ENCODE results near the gene CERS3. TPM values are rescaled to one million over a fixed set of nuclear protein-coding genes. Genes with fewer than 3 reads are reported as not detected.

CERS3 gene
- total RNA-seq (1 to 10 TPM; 1.3 to 1.8 TPM), total RNA-seq (0 to 4.9 (median 0.69) reads per million in 172 experiments)
- polyA plus RNA-seq (2013, experiment 1 of 2) = 1.0 TPM
- polyA plus RNA-seq (2013, experiment 2 of 2) = 0.60 TPM

DNA sequence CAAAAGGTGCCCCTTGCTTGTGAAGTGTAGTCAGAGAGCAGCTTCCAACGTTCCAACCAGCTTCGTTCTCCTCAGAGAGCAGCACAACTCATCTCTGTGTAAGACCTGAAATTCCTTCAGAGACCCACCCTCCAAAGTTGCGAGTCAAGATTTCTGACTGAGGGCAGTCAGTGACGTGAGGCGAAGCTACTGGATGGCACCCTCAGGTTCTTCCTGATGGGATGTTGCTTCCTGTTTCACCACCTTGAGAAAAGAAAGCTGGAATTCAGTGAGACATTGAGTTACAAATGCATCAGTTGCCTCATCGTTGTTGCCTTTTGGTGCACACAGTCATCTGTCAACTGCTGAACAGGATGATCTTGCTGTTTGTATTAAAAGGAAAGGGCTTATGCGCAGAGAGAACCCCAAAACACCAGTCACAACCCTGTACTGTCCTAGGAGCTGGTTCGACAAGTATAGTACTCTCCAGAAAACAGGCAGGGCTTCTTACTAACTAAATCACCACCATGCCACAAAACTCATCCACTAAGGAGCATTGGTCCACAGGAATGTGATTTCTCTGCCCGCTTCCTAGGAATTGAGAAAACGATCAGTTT, at the start of gene CERS3:
Gene CERS3 (minus strand): TSS at position 118 of the 596 bp plus-strand sequence. CDS start 27,101 bp downstream, outside the sequence.
- POLR2A ChIA-PET = no interaction called here
- no peaks in the 10 kb centered on the region for H3K27me3 ChIP-seq (ENCODE audit: control insufficient read depth in 1 of 2, insufficient read depth in 2 of 2, low read length in 2 of 2)
- Mint-ChIP-seq H3K36me3 (ENCODE audit: low read depth) (peaks cover 7% of the 10 kb centered on the region), H3K9me3 (no peaks in the 10 kb centered on the region), H3K27me3 (no peaks in the 10 kb centered on the region), H3K4me3 (no peak within 1 kb of the TSS), H3K4me1 (ENCODE audit: low read depth) (peaks cover 11% of the 10 kb centered on the region), H3K27ac (peak within 1 kb of the TSS; percentile 0)
- ATAC-seq (ENCODE audit: poor library complexity) (no peak), DNase-seq (no peak)
- H3K36me3 ChIP-seq (ENCODE audit: insufficient read depth, low read length) = no peaks in the 10 kb centered on the region
- CTCF ChIA-PET = no interaction called here
- H3K4me3 ChIP-seq (ENCODE audit: low read length) = no peak within 1 kb of the TSS
- no peaks in the 10 kb centered on the region for H3K9me3 ChIP-seq (ENCODE audit: control insufficient read depth in 1 of 2, insufficient read depth in 1 of 2, low read length in 2 of 2)
- no peaks in the 10 kb centered on the region for H3K4me1 ChIP-seq (ENCODE audit: insufficient read depth, low read length)
- intact Hi-C loops (cut with DNase I, micrococcal nuclease) = no loop called here
- no peak within 1 kb of the TSS for H3K27ac ChIP-seq (ENCODE audit: low read depth in 1 of 2, low read length in 2 of 2)
- TF ChIP-seq, protein P1, sequence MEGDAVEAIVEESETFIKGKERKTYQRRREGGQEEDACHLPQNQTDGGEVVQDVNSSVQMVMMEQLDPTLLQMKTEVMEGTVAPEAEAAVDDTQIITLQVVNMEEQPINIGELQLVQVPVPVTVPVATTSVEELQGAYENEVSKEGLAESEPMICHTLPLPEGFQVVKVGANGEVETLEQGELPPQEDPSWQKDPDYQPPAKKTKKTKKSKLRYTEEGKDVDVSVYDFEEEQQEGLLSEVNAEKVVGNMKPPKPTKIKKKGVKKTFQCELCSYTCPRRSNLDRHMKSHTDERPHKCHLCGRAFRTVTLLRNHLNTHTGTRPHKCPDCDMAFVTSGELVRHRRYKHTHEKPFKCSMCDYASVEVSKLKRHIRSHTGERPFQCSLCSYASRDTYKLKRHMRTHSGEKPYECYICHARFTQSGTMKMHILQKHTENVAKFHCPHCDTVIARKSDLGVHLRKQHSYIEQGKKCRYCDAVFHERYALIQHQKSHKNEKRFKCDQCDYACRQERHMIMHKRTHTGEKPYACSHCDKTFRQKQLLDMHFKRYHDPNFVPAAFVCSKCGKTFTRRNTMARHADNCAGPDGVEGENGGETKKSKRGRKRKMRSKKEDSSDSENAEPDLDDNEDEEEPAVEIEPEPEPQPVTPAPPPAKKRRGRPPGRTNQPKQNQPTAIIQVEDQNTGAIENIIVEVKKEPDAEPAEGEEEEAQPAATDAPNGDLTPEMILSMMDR (IDR thresholded peaks at IDR 0.05) = no peak

DNA sequence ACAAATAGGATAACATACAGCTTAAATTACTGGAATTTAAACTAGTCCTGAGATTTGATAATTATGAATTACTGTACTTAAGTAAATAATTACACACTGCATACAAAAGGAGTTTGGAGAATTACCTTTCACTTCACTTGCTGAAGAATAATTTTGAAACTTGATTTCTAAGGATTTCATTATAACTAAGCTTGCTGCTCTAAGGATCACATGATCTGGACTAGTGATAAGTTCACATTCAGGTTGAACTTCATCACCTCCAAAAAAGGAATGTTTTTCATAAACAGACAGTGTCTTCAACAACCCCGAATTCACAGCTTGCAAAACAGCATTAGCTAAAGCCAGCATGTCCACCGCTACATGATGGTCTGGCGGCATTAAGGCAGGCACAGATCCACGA, 44.8 kb upstream of the CERS3 start:
- H3K36me3 Mint-ChIP-seq (ENCODE audit: low read depth) = peaks cover 86% of the 10 kb centered on the region
- no peak overlapping the region for H3K27ac ChIP-seq (ENCODE audit: low read depth in 1 of 2, low read length in 2 of 2)
- no peaks in the 10 kb centered on the region for H3K27me3 ChIP-seq (ENCODE audit: control insufficient read depth in 1 of 2, insufficient read depth in 2 of 2, low read length in 2 of 2)
- ATAC-seq (ENCODE audit: poor library complexity) (no peak), DNase-seq (no peak)
- H3K9me3 ChIP-seq (ENCODE audit: control insufficient read depth in 1 of 2, insufficient read depth in 1 of 2, low read length in 2 of 2) = no peaks in the 10 kb centered on the region
- TF ChIP-seq, protein P1 (IDR thresholded peaks at IDR 0.05) = no peak
- H3K27me3 Mint-ChIP-seq = no peaks in the 10 kb centered on the region
- peaks cover 42% of the 10 kb centered on the region for H3K36me3 ChIP-seq (ENCODE audit: insufficient read depth, low read length)
- ChIA-PET CTCF (interaction anchor here (1.9 to 3.4 kb wide), 4 partner anchors 19 to 231 kb away, joined by 7 to 19 read pairs (median 9); no protein-coding TSS in a partner anchor), POLR2A (interaction anchor here (1.4 to 4.1 kb wide), 4 partner anchors 23 to 232 kb away, joined by 3 to 44 read pairs (median 19); partner anchors contain the start of genes ADAMTS17, ASB7 and LINS1)
- intact Hi-C loops (cut with DNase I, micrococcal nuclease) = loop anchor here (2.0 to 5.0 kb wide), 3 partner anchors 29 to 646 kb away; partner anchors contain the start of genes ASB7 (in 2 of the 2) and LINS1 (in 2 of the 2)
- no peak overlapping the region for H3K4me3 ChIP-seq (ENCODE audit: low read length)
- H3K27ac Mint-ChIP-seq = peak overlapping the region; percentile 71
- H3K4me1 ChIP-seq (ENCODE audit: insufficient read depth, low read length) = peaks cover 19% of the 10 kb centered on the region
- no peak overlapping the region for H3K4me3 Mint-ChIP-seq
- H3K9me3 Mint-ChIP-seq = no peaks in the 10 kb centered on the region
- H3K4me1 Mint-ChIP-seq (ENCODE audit: low read depth) = peaks cover 62% of the 10 kb centered on the region

- intact Hi-C loops (cut with DNase I, micrococcal nuclease) = loop anchor here (1.0 to 5.0 kb wide), 4 partner anchors 30 to 645 kb away; partner anchors contain the start of genes ASB7 (in 2 of the 2) and LINS1 (in 2 of the 2)
- Histone ChIP-seq H3K36me3 (ENCODE audit: insufficient read depth, low read length) (peaks cover 48% of the 10 kb centered on the region), H3K27me3 (ENCODE audit: control insufficient read depth in 1 of 2, insufficient read depth in 2 of 2, low read length in 2 of 2) (no peaks in the 10 kb centered on the region), H3K4me3 (ENCODE audit: low read length) (peak overlapping the region; percentile 12), H3K9me3 (ENCODE audit: control insufficient read depth in 1 of 2, insufficient read depth in 1 of 2, low read length in 2 of 2) (no peaks in the 10 kb centered on the region), H3K27ac (ENCODE audit: low read depth in 1 of 2, low read length in 2 of 2) (peak overlapping the region in 1 of 2 donors; percentile 18), H3K4me1 (ENCODE audit: insufficient read depth, low read length) (peaks cover 19% of the 10 kb centered on the region)
- ATAC-seq (ENCODE audit: poor library complexity) (peak; percentile 68), DNase-seq (peak in 3 of 14 experiments; percentile 41 to 58 (median 53))
- Mint-ChIP-seq H3K4me3 (peak overlapping the region; percentile 22), H3K36me3 (ENCODE audit: low read depth) (peaks cover 90% of the 10 kb centered on the region), H3K4me1 (ENCODE audit: low read depth) (peaks cover 62% of the 10 kb centered on the region), H3K9me3 (no peaks in the 10 kb centered on the region), H3K27ac (peak overlapping the region; percentile 74), H3K27me3 (no peaks in the 10 kb centered on the region)
- TF ChIP-seq, protein P1 (IDR thresholded peaks at IDR 0.05) = peak; percentile 77
- POLR2A ChIA-PET = interaction anchor here (0.9 to 4.1 kb wide), 8 partner anchors 14 to 242 kb away, joined by 3 to 44 read pairs (median 8); partner anchors contain the start of genes ADAMTS17, ASB7 and LINS1
- CTCF ChIA-PET = interaction anchor here (0.7 to 3.4 kb wide), 11 partner anchors 9 to 643 kb away, joined by 3 to 19 read pairs (median 5); partner anchors contain the start of genes ASB7 and LINS1
Observed at GRCh38 chr15:100572362-100572983, 43.7 kb upstream of the CERS3 start.
